SU-DHL-6 (cell line): ENCODE results near the gene GALNT16.

ENCODE experiments used
- H2AFZ ChIP-seq: fragments of 200-600 bp; sonication (generic); 2 replicates; pipeline ENCODE4 v1.6.1; 2014; ENCODE audit warnings: low read depth, mild to moderate bottlenecking, moderate library complexity, mixed read lengths, antibody characterized with exemption, low read length; ENCODE audit not compliant: severe bottlenecking
- H3F3A ChIP-seq: fragments of 200-600 bp; shearing (Covaris generic); 2 replicates; pipeline ENCODE4 v1.6.0; 2016; ENCODE audit warnings: antibody characterized with exemption, mild to moderate bottlenecking; ENCODE audit not compliant: insufficient read depth
- H3K27ac ChIP-seq: fragments of 200-600 bp; sonication (generic); 2 replicates; pipeline ENCODE4 v1.5.1; 2016; ENCODE audit warnings: low read depth, mild to moderate bottlenecking, low read length, moderate library complexity, mixed read lengths
- H3K27me3 ChIP-seq: fragments of 200-600 bp; sonication (generic), shearing (Covaris generic); 2 replicates; pipeline ENCODE4 v1.6.0; 2014; ENCODE audit warnings: mild to moderate bottlenecking, low read length
- H3K36me3 ChIP-seq: fragments of 200-600 bp; sonication (generic); 2 replicates; pipeline ENCODE4 v1.6.1; 2014; ENCODE audit warnings: mild to moderate bottlenecking, low read length, mixed read lengths
- H3K4me2 ChIP-seq: fragments of 300-600, 200-600 bp; shearing (Covaris generic), sonication (generic); 2 replicates; pipeline ENCODE4 v1.6.0; 2014; ENCODE audit warnings: low read length, low read depth, mild to moderate bottlenecking; ENCODE audit not compliant: poor library complexity, severe bottlenecking
- H3K4me3 ChIP-seq: fragments of 200-600 bp; sonication (generic); 2 replicates; pipeline ENCODE4 v1.5.1; 2014; ENCODE audit warnings: antibody characterized with exemption, low read length, mild to moderate bottlenecking, mixed read lengths; ENCODE audit not compliant: insufficient read depth, poor library complexity, severe bottlenecking
- H3K79me2 ChIP-seq: fragments of 200-600 bp; sonication (generic); 2 replicates; pipeline ENCODE4 v1.6.1; 2014; ENCODE audit warnings: mild to moderate bottlenecking, low read length, moderate library complexity; ENCODE audit not compliant: insufficient read depth
- H3K9ac ChIP-seq: fragments of 200-600 bp; sonication (generic); 2 replicates; pipeline ENCODE4 v1.7.0; 2014; ENCODE audit warnings: mild to moderate bottlenecking, low read length
- H3K9me2 ChIP-seq: fragments of 200-600 bp; sonication (generic); replicated peaks from 2 replicates; pipeline ENCODE4 v1.6.1; 2014; ENCODE audit warnings: low read length; ENCODE audit not compliant: insufficient read depth
- H3K9me3 ChIP-seq: fragments of 200-600 bp; sonication (generic); 2 replicates; pipeline ENCODE4 v1.6.1; 2014; ENCODE audit warnings: low read length, mixed read lengths; ENCODE audit not compliant: insufficient read depth
- H4K20me1 ChIP-seq: fragments of 200-600 bp; sonication (generic); 2 replicates; pipeline ENCODE4 v1.6.1; 2014; ENCODE audit warnings: low read depth, mild to moderate bottlenecking, antibody characterized with exemption, low read length, moderate library complexity, mixed read lengths
- EZH2phosphoT487 ChIP-seq: fragments of 200-600 bp; sonication (generic), shearing (Covaris generic); conservative IDR thresholded peaks from 2 replicates; pipeline ENCODE4 v1.6.1; 2018; ENCODE audit warnings: mild to moderate bottlenecking, antibody characterized with exemption, low read length, moderate library complexity, mixed read lengths
- TF ChIP-seq, protein P1 (sequence below): fragments of 200-600 bp; sonication (generic); IDR thresholded peaks from one replicate; pipeline ENCODE4 v1.5.1; 2017; ENCODE audit warnings: antibody characterized with exemption, mild to moderate bottlenecking, low read length, moderate library complexity; ENCODE audit not compliant: insufficient read depth, poor library complexity, severe bottlenecking

GALNT16 gene

DNA sequence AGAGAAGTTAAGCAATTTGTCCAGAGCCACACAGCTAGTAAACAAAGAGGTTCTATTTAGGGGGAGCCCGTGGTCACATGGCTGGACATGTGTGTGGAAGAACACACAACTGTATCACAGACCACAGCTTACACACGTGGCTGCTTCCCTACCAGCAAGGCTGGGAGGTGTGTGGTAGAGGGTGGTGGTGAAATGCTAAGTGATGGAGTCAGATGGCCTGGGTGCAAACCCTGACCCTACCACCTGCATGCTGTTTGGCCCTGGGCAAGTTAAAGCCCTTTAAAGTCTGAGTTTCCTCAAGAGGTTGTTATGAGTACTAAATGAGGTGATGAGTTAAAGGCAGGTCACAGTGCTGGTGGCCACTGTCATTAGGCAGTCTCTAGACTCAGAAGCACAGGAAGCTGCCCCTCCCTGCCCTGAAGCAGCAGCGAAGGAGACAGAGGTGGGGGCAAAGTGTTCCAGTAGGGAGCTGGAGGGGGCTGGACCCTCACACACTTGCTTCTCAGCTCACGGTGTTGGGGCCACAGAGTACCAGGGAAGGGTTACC is 73.9 kb downstream of the GALNT16 start:
- Histone ChIP-seq H3K9ac (no peak overlapping the region), H3K36me3 (no peaks in the 10 kb centered on the region), H3K27ac (no peak overlapping the region), H4K20me1 (no peaks in the 10 kb centered on the region), H2AFZ (no peak overlapping the region), H3F3A (no peaks in the 10 kb centered on the region), H3K27me3 (no peaks in the 10 kb centered on the region), H3K9me3 (no peaks in the 10 kb centered on the region), H3K79me2 (no peaks in the 10 kb centered on the region), H3K4me3 (no peak overlapping the region), H3K9me2 (no peaks in the 10 kb centered on the region), H3K4me2 (no peak overlapping the region)
- TF ChIP-seq, protein P1, sequence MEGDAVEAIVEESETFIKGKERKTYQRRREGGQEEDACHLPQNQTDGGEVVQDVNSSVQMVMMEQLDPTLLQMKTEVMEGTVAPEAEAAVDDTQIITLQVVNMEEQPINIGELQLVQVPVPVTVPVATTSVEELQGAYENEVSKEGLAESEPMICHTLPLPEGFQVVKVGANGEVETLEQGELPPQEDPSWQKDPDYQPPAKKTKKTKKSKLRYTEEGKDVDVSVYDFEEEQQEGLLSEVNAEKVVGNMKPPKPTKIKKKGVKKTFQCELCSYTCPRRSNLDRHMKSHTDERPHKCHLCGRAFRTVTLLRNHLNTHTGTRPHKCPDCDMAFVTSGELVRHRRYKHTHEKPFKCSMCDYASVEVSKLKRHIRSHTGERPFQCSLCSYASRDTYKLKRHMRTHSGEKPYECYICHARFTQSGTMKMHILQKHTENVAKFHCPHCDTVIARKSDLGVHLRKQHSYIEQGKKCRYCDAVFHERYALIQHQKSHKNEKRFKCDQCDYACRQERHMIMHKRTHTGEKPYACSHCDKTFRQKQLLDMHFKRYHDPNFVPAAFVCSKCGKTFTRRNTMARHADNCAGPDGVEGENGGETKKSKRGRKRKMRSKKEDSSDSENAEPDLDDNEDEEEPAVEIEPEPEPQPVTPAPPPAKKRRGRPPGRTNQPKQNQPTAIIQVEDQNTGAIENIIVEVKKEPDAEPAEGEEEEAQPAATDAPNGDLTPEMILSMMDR, result no peak
- no peak for TF ChIP-seq EZH2phosphoT487

- H3K36me3 ChIP-seq, result no peaks in the 10 kb centered on the region
- H3K27me3 ChIP-seq, result no peaks in the 10 kb centered on the region
- no peak overlapping the region for H3K4me2 ChIP-seq
- no peak overlapping the region for H3K9ac ChIP-seq
- no peak overlapping the region for H3K27ac ChIP-seq
- no peak overlapping the region for H2AFZ ChIP-seq
- no peaks in the 10 kb centered on the region for H3K9me2 ChIP-seq
- H3F3A ChIP-seq, result no peaks in the 10 kb centered on the region
- no peaks in the 10 kb centered on the region for H3K9me3 ChIP-seq
- TF ChIP-seq, protein P1, result no peak
- TF ChIP-seq EZH2phosphoT487, result no peak
- H4K20me1 ChIP-seq, result no peaks in the 10 kb centered on the region
- no peaks in the 10 kb centered on the region for H3K79me2 ChIP-seq
- H3K4me3 ChIP-seq, result no peak overlapping the region
Observed at GRCh38 chr14:69334576-69334975, 74.6 kb downstream of the GALNT16 start.

- no peaks in the 10 kb centered on the region for H3F3A ChIP-seq
- no peaks in the 10 kb centered on the region for H3K9me2 ChIP-seq
- no peak overlapping the region for H3K4me2 ChIP-seq
- no peaks in the 10 kb centered on the region for H3K36me3 ChIP-seq
- H2AFZ ChIP-seq, result no peak overlapping the region
- no peak for TF ChIP-seq EZH2phosphoT487
- H3K9me3 ChIP-seq, result no peaks in the 10 kb centered on the region
- no peaks in the 10 kb centered on the region for H3K27me3 ChIP-seq
- H4K20me1 ChIP-seq, result no peaks in the 10 kb centered on the region
- no peak overlapping the region for H3K9ac ChIP-seq
- H3K4me3 ChIP-seq, result no peak overlapping the region
- H3K79me2 ChIP-seq, result no peaks in the 10 kb centered on the region
- H3K27ac ChIP-seq, result no peak overlapping the region
Observed at GRCh38 chr14:69335371-69335771, 75.4 kb downstream of the GALNT16 start.

DNA sequence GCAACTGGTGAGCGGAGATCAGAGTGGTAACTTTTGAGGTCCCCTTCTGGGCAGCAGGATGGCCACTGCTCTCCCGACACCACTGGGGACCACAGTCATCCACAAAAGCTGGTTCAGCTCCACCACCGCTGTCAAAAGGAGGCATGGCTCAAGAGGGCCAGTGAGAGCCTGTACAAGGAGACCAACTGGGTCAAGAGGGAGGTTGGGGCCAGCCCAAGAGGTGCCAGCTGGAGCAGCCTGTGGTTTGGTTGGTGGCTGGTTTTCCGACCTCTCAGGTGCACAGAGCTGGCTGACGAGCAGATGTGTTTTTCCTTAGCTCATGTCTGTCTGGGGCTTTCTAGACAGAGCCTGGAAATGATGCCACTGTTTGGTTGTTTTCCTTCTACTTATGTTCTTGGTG is 78.0 kb downstream of the GALNT16 start:
- Histone ChIP-seq H3K4me2 (no peak overlapping the region), H3K4me3 (no peak overlapping the region), H3K9ac (no peak overlapping the region), H4K20me1 (no peaks in the 10 kb centered on the region), H3K27ac (no peak overlapping the region), H3K9me3 (no peaks in the 10 kb centered on the region), H3K9me2 (no peaks in the 10 kb centered on the region), H3K36me3 (no peaks in the 10 kb centered on the region), H3F3A (no peaks in the 10 kb centered on the region), H2AFZ (no peak overlapping the region), H3K79me2 (no peaks in the 10 kb centered on the region), H3K27me3 (no peaks in the 10 kb centered on the region)
- TF ChIP-seq, protein P1, result no peak
- TF ChIP-seq EZH2phosphoT487, result no peak
